GM12874 (cell line): ENCODE results near the gene GRIK2.

Source experiments
- TF ChIP-seq, protein P1 (sequence below): IDR thresholded peaks from 2 replicates; pipeline ENCODE4 v1.5.1; 2011; ENCODE audit warnings: low read depth, mild to moderate bottlenecking, control low read depth, low read length, moderate library complexity; ENCODE audit not compliant: insufficient read depth

The GRIK2 gene

DNA sequence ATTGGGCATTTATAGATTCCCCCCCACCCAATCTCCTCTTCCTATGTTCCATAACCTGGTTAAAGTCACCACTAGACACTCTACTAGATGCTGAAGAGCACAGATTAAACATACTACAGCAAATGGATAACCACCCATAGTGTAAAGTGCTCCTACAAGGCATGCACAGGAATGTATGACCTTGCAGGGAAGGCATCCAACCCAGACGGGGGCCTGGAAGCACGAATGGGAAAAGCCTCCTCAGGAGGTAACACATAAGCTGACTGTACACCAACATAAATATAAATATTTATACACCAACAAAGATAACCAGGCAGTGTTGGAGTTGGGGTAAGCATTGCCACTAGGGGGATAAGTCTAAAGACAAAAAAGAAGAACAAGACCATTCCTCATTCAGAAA lies 691.7 kb downstream of the GRIK2 start:
- TF ChIP-seq, protein P1, sequence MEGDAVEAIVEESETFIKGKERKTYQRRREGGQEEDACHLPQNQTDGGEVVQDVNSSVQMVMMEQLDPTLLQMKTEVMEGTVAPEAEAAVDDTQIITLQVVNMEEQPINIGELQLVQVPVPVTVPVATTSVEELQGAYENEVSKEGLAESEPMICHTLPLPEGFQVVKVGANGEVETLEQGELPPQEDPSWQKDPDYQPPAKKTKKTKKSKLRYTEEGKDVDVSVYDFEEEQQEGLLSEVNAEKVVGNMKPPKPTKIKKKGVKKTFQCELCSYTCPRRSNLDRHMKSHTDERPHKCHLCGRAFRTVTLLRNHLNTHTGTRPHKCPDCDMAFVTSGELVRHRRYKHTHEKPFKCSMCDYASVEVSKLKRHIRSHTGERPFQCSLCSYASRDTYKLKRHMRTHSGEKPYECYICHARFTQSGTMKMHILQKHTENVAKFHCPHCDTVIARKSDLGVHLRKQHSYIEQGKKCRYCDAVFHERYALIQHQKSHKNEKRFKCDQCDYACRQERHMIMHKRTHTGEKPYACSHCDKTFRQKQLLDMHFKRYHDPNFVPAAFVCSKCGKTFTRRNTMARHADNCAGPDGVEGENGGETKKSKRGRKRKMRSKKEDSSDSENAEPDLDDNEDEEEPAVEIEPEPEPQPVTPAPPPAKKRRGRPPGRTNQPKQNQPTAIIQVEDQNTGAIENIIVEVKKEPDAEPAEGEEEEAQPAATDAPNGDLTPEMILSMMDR: no peak

GRCh38 chr6:102114402-102114801 lies 720.9 kb downstream of the GRIK2 start:
- TF ChIP-seq, protein P1: peak; percentile 45

GRCh38 chr6:102115911-102116310 lies 722.4 kb downstream of the GRIK2 start:
- TF ChIP-seq, protein P1: no peak

DNA sequence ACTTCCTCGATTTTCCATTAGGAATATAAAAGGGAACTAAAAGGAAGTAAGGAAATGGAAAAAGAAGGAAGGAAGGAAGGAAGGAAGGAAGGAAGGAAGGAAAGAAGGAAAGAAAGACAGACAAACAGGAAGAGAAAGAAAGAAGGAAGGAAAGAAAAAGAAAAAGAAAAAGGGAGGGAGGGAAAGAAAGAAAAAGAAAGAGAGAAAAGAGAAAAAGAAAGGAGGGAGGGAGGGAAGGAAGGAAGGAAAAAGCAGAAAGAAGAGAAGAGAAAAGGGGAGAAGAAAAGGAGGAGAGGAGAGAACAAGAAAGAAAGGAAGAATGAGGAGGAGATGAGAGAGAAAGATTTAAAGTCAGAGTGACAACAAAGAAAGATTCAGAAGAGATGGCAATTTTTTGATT lies 724.5 kb downstream of the GRIK2 start:
- TF ChIP-seq, protein P1: no peak
